ENCODE measurements around the gene IL34. TPM values are rescaled to one million over a fixed set of nuclear protein-coding genes. Genes with fewer than 3 reads are reported as not detected.

Gene IL34
- total RNA-seq, 2 donors from 2014 or later = 0.39 to 2.2 TPM

DNA sequence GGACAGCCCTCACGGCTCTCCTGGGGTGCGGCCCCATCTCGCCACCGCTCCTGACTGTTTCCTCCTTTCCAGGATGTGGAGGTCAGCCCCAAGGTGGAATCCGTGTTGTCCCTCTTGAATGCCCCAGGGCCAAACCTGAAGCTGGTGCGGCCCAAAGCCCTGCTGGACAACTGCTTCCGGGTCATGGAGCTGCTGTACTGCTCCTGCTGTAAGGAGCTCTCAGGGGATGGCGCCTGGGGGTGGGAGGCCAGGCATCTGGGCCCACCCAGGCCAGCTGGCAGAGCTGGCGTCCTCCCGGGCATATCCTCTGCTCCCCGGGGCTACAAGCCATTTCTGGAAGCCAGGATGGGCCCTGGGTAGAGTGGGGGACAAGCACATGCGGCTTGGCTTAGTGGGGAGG, 13.2 kb downstream of the IL34 start:
- Histone ChIP-seq H3K27me3 (no peaks in the 10 kb centered on the region), H3K9me3 (no peaks in the 10 kb centered on the region), H3K4me3 (no peak overlapping the region), H3K27ac (no peak overlapping the region), H3K36me3 (peaks cover 17% of the 10 kb centered on the region), H3K4me1 (peaks cover 0 to 9% of the 10 kb centered on the region in 2 donors)
- TF ChIP-seq, protein P1, sequence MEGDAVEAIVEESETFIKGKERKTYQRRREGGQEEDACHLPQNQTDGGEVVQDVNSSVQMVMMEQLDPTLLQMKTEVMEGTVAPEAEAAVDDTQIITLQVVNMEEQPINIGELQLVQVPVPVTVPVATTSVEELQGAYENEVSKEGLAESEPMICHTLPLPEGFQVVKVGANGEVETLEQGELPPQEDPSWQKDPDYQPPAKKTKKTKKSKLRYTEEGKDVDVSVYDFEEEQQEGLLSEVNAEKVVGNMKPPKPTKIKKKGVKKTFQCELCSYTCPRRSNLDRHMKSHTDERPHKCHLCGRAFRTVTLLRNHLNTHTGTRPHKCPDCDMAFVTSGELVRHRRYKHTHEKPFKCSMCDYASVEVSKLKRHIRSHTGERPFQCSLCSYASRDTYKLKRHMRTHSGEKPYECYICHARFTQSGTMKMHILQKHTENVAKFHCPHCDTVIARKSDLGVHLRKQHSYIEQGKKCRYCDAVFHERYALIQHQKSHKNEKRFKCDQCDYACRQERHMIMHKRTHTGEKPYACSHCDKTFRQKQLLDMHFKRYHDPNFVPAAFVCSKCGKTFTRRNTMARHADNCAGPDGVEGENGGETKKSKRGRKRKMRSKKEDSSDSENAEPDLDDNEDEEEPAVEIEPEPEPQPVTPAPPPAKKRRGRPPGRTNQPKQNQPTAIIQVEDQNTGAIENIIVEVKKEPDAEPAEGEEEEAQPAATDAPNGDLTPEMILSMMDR (IDR thresholded peaks at IDR 0.05) = no peak
- no peak for DNase-seq (ENCODE audit: low spot score)

DNA sequence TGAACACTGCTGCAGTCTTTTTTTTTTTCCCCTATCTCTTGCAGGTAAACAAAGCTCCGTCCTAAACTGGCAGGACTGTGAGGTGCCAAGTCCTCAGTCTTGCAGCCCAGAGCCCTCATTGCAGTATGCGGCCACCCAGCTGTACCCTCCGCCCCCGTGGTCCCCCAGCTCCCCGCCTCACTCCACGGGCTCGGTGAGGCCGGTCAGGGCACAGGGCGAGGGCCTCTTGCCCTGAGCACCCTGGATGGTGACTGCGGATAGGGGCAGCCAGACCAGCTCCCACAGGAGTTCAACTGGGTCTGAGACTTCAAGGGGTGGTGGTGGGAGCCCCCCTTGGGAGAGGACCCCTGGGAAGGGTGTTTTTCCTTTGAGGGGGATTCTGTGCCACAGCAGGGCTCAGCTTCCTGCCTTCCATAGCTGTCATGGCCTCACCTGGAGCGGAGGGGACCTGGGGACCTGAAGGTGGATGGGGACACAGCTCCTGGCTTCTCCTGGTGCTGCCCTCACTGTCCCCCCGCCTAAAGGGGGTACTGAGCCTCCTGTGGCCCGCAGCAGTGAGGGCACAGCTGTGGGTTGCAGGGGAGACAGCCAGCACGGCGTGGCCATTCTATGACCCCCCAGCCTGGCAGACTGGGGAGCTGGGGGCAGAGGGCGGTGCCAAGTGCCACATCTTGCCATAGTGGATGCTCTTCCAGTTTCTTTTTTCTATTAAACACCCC, 13.8 kb downstream of the IL34 start:
- TF ChIP-seq, protein P1 (IDR thresholded peaks at IDR 0.05) = no peak
- no peaks in the 10 kb centered on the region for H3K27me3 ChIP-seq
- no peak for DNase-seq (ENCODE audit: low spot score)
- peaks cover 23% of the 10 kb centered on the region for H3K36me3 ChIP-seq
- H3K27ac ChIP-seq = no peak overlapping the region
- H3K4me3 ChIP-seq = no peak overlapping the region
- no peaks in the 10 kb centered on the region for H3K9me3 ChIP-seq
- H3K4me1 ChIP-seq = peaks cover 0 to 9% of the 10 kb centered on the region in 2 donors

DNA sequence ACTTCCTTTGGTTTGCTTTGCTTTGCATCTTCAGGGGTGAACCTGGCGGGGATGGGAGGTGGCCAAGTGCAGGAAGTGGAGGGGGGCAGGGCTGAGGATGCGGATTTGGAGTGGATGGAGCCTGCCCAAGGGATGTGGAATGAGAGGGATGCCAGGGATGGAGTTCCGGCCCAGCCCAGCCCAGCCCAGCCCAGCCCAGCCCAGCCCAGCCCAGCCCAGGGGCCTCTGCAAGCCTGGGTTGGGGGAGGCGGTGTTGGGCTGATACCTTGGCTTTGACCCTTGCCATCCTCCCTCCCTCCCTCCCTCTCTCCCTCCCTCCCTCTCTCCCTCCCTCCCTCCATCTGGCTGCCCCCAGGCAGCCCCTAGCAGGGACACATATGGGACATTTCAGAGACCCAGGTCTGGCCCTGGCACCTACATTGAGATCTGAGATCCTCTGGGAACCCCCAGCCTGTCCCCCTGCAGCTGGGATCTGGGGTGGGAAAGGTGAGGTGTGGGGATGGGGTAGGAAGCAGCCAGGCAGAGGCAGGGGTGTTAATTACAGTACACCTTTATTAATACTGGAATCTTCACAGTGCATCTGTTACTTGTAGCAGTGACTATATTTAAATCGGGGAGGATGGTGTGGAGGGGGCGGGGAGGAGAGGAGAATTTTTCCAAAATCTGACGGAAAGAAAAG, 14.5 kb downstream of the IL34 start:
- Histone ChIP-seq H3K9me3 (no peaks in the 10 kb centered on the region), H3K4me1 (peaks cover 0 to 9% of the 10 kb centered on the region in 2 donors), H3K36me3 (peaks cover 30% of the 10 kb centered on the region), H3K27me3 (no peaks in the 10 kb centered on the region), H3K27ac (no peak overlapping the region), H3K4me3 (no peak overlapping the region)
- DNase-seq (ENCODE audit: low spot score) = no peak
- TF ChIP-seq, protein P1 (IDR thresholded peaks at IDR 0.05) = no peak

DNA sequence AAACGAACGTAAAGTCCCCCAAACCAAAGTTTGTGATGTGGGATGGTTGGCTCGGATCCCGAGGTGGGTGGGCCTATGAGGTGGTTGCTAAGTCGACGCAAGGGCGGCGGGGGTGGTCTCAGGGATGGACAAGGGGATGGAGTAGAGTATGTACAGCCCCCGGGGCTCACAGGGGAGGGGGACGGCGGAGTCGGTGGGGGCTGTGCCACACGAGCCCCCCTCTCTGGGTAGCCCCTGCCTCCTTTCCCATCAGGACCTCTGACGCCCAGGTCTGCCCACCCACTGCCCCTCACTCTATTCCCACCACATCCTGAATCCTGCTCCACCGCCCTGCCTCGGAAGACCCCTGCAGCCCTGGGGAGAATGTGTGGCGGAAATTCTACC, 15.2 kb downstream of the IL34 start:
- TF ChIP-seq, protein P1 (IDR thresholded peaks at IDR 0.05) = no peak
- peaks cover 37% of the 10 kb centered on the region for H3K36me3 ChIP-seq
- no peak overlapping the region for H3K4me3 ChIP-seq
- no peaks in the 10 kb centered on the region for H3K9me3 ChIP-seq
- H3K4me1 ChIP-seq = peaks cover 0 to 9% of the 10 kb centered on the region in 2 donors
- no peak for DNase-seq (ENCODE audit: low spot score)
- no peak overlapping the region for H3K27ac ChIP-seq
- no peaks in the 10 kb centered on the region for H3K27me3 ChIP-seq

DNA sequence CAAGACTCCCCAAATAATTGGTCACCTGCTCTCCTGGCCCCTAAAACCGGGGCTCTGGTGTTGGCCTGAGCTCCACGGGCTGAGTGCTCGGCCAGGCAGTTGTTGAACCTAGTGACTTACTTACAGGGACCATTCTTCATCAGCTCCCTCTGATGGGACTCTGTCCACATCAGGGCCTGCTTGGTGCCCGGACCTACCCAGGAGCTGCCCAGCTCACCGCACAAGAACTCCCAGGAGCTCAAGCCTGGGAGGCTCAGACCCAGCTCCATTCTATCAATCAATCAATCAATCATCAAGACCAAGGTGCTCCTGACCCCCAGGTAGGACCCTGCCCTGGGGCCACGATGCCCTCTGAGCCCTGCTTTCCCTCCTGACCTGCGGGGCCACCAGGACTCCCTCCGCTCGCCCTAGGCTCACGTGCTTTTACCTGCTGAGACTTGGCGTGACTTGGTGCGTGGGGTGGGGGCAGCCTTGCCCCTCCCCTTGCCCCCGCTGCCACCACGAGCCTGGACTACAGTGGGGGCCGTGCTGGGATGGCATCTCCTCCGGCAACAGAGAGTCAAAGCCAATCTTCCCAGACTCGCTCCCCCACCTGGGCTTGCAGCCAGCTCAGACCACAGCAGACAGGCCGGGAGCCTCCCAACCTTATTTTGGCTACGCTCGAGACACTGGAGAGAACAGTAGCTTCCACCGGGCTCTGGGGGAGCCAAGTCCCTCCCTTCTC, 15.7 kb downstream of the IL34 start:
- Histone ChIP-seq H3K4me3 (no peak overlapping the region), H3K27ac (no peak overlapping the region), H3K4me1 (peaks cover 0 to 9% of the 10 kb centered on the region in 2 donors), H3K27me3 (no peaks in the 10 kb centered on the region), H3K36me3 (peaks cover 41% of the 10 kb centered on the region), H3K9me3 (no peaks in the 10 kb centered on the region)
- DNase-seq (ENCODE audit: low spot score) = no peak
- TF ChIP-seq, protein P1 (IDR thresholded peaks at IDR 0.05) = no peak
